RWPE1 (cell line): ENCODE results near the gene RNF144B.

Source experiments
- CTCF ChIA-PET: fragments of 350-600 bp; sonication (Branson Sonifier 250); formaldehyde crosslinking; extraction: SDS; loops from one replicate; lab custom pipeline; 2021; lab: Yijun Ruan, JAX
- POLR2A ChIA-PET: fragments of 400-600 bp; formaldehyde crosslinking; extraction: SDS; loops from one replicate; lab custom pipeline; 2020; ENCODE audit warnings: antibody characterized with exemption; ENCODE audit not compliant: low non-redundant PET; lab: Yijun Ruan, JAX
- DNase-seq: peaks from one replicate; pipeline ENCODE4 v3.0.0; 2012; ENCODE audit warnings: low spot score
- H3K27ac ChIP-seq: fragments of 450-650 bp; 2 replicates; pipeline ENCODE4 v1.5.1; 2017
- CTCF ChIP-seq: fragments of 450-650 bp; conservative IDR thresholded peaks from 2 replicates; pipeline ENCODE4 v1.5.1; 2017; ENCODE audit warnings: low read depth, mild to moderate bottlenecking

Gene RNF144B

DNA sequence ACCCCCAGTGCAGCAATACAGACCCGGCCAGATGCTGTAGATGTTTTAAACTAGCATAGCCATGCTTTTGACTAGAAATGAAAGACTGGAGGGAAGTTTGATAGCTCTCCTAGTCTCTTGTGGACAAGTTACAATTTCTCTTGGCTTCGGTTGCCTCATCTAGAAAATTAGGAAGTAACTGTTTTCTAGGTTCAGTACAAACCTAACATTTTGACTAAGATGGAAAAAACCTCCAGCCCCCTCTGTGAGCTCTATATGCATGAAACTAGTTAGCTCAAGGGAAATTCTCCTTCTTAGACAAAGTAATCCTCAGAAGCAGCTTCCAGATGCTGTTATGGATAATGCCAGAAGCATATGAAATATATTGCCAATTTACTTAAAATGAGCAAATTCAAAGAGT lies 86.6 kb downstream of the RNF144B start:
- POLR2A ChIA-PET, result no interaction called here

DNA sequence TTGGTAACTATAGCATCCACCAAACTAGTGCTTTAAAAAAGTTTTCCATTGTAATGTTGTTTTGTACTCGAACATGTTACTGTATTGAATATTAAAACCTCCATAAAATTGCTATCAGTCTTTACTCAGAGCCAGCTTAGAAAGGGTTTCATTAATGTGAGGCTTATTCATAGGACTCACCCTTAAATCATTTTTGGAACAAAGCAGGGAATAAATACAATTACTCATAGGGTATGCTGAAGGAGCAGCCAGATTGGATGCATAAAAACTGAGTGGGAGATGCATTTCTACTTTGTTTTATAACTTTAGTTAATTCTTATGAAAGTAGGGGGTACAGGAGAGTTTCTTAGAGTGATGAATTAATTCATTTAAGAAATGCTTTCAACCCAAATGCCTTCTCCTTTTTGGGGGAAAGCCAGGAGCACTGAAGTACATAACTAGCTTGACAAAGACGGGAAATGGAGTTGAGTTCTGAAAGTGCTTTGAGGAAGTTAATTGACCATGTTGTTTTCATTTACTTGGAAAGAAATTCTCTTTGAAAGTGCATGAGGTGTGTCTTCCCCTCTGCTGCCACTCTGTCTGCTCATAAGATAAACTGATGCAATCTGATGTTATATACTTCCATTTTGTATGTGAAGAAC lies 90.3 kb downstream of the RNF144B start:
- H3K27ac ChIP-seq, result no peak overlapping the region
- CTCF ChIA-PET, result interaction anchor here (0.6 kb wide), 1 partner anchor 26 kb away, joined by 3 read pairs; no protein-coding TSS in a partner anchor
- POLR2A ChIA-PET, result no interaction called here
- TF ChIP-seq CTCF, result no peak
- DNase-seq, result no peak

More for the DNA sequence above, 86.6 kb downstream of the RNF144B start:
- H3K27ac ChIP-seq, result no peak overlapping the region
- no peak for DNase-seq
- CTCF ChIA-PET, result no interaction called here
- TF ChIP-seq CTCF, result no peak

DNA sequence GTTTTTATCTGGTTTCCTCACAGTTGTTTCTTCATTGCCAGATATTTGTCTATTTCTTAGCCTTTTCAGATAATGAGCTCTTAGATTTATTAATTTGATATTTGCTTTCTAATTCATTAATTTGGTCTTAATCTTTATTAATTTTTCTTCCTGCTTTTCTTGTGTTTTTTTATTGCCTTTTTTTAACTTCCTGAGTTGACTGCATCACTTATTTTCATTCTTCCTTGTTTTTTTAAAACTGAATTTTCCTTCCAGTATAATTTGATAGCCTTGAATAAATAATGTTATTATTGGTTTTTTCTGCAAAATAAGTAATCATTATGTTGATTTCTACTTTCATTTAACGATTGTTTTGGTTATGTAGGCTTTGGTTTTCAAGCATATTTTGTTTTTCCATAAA lies 91.5 kb downstream of the RNF144B start:
- TF ChIP-seq CTCF, result no peak
- H3K27ac ChIP-seq, result no peak overlapping the region
- DNase-seq, result no peak
- ChIA-PET CTCF (no interaction called here), POLR2A (no interaction called here)

DNA sequence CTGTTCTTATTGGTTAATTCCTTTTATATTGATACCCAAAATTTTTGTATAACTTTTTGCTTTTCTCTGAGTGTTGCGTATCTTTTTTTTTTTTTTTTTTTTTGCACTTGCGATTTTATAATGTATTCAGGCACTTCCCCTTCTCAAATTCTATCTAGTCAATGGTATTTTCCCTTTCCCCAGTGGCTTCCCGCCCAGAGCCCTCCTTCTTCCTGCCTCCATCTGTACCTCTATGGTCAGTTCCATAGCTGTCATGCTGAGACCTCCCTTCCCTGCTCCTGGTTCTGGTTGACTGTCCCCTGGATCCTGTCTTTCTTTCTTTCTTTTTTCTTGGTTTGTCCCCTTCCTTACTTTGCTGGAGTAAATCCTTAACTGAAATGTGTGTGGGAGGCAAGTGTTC lies 94.7 kb downstream of the RNF144B start:
- no peak for DNase-seq
- H3K27ac ChIP-seq, result no peak overlapping the region
- TF ChIP-seq CTCF, result no peak
- POLR2A ChIA-PET, result interaction anchor here (0.6 kb wide), 1 partner anchor 53 kb away, joined by 3 read pairs; no protein-coding TSS in a partner anchor
- CTCF ChIA-PET, result interaction anchor here (0.7 kb wide), 1 partner anchor 63 kb away, joined by 3 read pairs; no protein-coding TSS in a partner anchor

DNA sequence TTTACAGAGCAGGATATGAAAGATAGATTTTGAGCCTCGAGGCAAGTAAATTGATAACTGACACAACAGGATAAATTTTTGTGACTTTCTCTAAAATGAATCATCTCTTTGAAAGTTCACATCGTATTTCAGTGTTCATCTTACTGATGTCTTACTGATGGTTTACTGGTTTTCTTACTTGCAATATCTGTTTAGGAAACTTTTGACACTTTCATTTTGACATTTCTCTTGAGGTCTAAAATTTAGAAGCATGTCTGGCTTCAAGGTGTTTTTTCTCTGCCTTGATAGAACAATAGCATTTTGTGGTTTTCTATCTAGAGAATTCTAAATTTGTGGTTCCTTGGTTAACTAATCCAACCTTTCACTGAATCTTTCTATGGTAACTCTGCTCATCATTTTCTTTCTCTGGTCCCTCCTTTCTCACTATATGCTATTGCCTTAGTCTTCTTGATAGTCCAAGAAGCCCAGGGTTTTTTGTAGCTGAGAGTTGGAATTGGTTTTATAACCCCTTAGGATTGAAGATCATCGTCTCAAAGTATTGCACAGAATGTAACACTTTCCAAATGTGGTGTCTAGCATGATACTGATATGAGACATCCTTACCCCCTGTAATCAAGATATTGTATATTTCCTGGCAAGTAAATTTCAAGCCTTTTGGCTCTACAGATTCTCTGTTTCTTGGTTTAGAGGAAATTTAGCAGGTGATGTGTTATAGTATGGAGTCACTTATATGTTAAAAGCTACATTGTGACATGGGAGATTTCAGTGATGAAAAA lies 98.7 kb downstream of the RNF144B start:
- ChIA-PET POLR2A (no interaction called here), CTCF (interaction anchor here (0.6 to 0.7 kb wide), 3 partner anchors 9 to 215 kb away, joined by 3 to 5 read pairs (median 3); no protein-coding TSS in a partner anchor)
- H3K27ac ChIP-seq, result no peak overlapping the region
- DNase-seq, result no peak
- TF ChIP-seq CTCF, result no peak

- no peak for TF ChIP-seq CTCF
- DNase-seq, result no peak
- ChIA-PET POLR2A (no interaction called here), CTCF (interaction anchor here (0.9 kb wide), 1 partner anchor 206 kb away, joined by 3 read pairs; no protein-coding TSS in a partner anchor)
- no peak overlapping the region for H3K27ac ChIP-seq
Observed at GRCh38 chr6:18488004-18488403, 100.9 kb downstream of the RNF144B start.
